GM10266 (cell line): Measurements from ENCODE around the gene TTK.

ENCODE experiments used
- DNase-seq: peaks from one replicate; pipeline ENCODE4 v3.0.0; 2012; ENCODE audit errors: extremely low spot score
- TF ChIP-seq, protein P1 (sequence below): IDR thresholded peaks from 2 replicates; pipeline ENCODE4 v1.5.1; 2012; ENCODE audit warnings: mild to moderate bottlenecking, low read depth; ENCODE audit not compliant: control insufficient read depth, insufficient read depth; ENCODE audit errors: missing control alignments

The TTK gene

GRCh38 chr6:80004173-80005072 lies at the start of gene TTK:
Gene TTK, plus strand, starts transcription at chr6:80004649. Its CDS starts 1,195 bp downstream, at chr6:80005844.
- TF ChIP-seq, protein P1, sequence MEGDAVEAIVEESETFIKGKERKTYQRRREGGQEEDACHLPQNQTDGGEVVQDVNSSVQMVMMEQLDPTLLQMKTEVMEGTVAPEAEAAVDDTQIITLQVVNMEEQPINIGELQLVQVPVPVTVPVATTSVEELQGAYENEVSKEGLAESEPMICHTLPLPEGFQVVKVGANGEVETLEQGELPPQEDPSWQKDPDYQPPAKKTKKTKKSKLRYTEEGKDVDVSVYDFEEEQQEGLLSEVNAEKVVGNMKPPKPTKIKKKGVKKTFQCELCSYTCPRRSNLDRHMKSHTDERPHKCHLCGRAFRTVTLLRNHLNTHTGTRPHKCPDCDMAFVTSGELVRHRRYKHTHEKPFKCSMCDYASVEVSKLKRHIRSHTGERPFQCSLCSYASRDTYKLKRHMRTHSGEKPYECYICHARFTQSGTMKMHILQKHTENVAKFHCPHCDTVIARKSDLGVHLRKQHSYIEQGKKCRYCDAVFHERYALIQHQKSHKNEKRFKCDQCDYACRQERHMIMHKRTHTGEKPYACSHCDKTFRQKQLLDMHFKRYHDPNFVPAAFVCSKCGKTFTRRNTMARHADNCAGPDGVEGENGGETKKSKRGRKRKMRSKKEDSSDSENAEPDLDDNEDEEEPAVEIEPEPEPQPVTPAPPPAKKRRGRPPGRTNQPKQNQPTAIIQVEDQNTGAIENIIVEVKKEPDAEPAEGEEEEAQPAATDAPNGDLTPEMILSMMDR: no peak
- peak; percentile 89 for DNase-seq

GRCh38 chr6:79954849-79955248 lies 49.6 kb upstream of the TTK start:
- TF ChIP-seq, protein P1: no peak
- DNase-seq: no peak

GRCh38 chr6:79964607-79965081 lies 39.8 kb upstream of the TTK start:
- TF ChIP-seq, protein P1: no peak
- DNase-seq: no peak

GRCh38 chr6:79967178-79967577 lies 37.3 kb upstream of the TTK start:
- TF ChIP-seq, protein P1: no peak
- DNase-seq: no peak

GRCh38 chr6:79969784-79970183 lies 34.7 kb upstream of the TTK start:
- TF ChIP-seq, protein P1: no peak
- no peak for DNase-seq

GRCh38 chr6:79971193-79971592 lies 33.3 kb upstream of the TTK start:
- TF ChIP-seq, protein P1: no peak
- no peak for DNase-seq

DNA sequence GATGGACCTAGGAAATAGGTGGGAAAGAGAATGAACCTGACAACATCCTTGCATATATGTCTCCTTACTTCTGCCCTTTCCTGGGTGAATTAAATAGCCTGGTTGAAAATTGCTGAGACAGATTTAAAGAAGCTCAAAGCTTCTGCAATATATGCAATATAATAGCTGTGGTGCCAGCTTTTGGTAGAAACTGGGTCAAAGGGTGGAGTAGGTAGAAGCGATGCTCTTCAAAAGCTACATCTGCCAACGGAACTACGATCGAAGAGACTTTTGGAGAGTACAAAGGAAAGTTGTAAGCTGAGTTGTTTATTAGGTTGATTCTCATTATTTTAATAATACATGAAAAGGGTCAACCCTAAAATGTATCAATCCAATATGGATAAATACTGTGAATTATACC lies 22.8 kb upstream of the TTK start:
- TF ChIP-seq, protein P1: no peak

More for the DNA sequence above, 22.8 kb upstream of the TTK start:
- no peak for DNase-seq
